Panc1 (cell line): ENCODE data around the gene SSTR5. TPM values are rescaled to one million over a fixed set of nuclear protein-coding genes. Genes with fewer than 3 reads are reported as not detected.

Experiments used
- ATAC-seq: fragments of 200-7000 bp; cut with Tn5 transposase; 2 replicates; pipeline ENCODE4 v1.9.1; 2020; ENCODE audit warnings: mild to moderate bottlenecking, moderate library complexity
- BruUV-seq: library from RNA; stranded (reverse); fragments of 400-500 nt; replicated peaks from 2 replicates; lab custom pipeline; 2021; lab: Mats Ljungman, UMichigan
- CTCF ChIA-PET: fragments of 300-600 bp; sonication (Branson Sonifier 250); formaldehyde crosslinking; loops from one replicate; lab custom pipeline; 2022; ENCODE audit warnings: antibody characterized with exemption; lab: Charles Lee
- POLR2A ChIA-PET: fragments of 300-600 bp; sonication (Branson Sonifier 250); formaldehyde crosslinking; loops from one replicate; lab custom pipeline; 2022; ENCODE audit warnings: antibody characterized with exemption; lab: Charles Lee
- DNase-seq: peaks from one replicate; pipeline ENCODE4 v3.0.0-alpha.2; 2010; ENCODE audit warnings: low read depth, low spot score
- H3K27ac ChIP-seq: 2 replicates; pipeline ENCODE4 v1.5.1; 2011; ENCODE audit warnings: mild to moderate bottlenecking, low read length, inconsistent platforms
- H3K27me3 ChIP-seq: fragments of 200-500 bp; sonication (Bioruptor generic); 2 replicates; pipeline ENCODE4 v1.6.0; 2014; ENCODE audit warnings: low read length, inconsistent platforms; ENCODE audit not compliant: control insufficient read depth, insufficient read depth
- H3K36me3 ChIP-seq: fragments of 200-500 bp; sonication (Bioruptor generic); 2 replicates; pipeline ENCODE4 v1.5.1; 2014; ENCODE audit warnings: inconsistent platforms, mild to moderate bottlenecking, low read length, moderate library complexity; ENCODE audit not compliant: control insufficient read depth, insufficient read depth
- H3K4me1 ChIP-seq: 2 replicates; pipeline ENCODE4 v1.5.1; 2011; ENCODE audit warnings: inconsistent platforms, mild to moderate bottlenecking, low read length, moderate library complexity; ENCODE audit not compliant: control insufficient read depth, insufficient read depth
- H3K4me3 ChIP-seq, 2 experiments: 2 replicates each; pipeline ENCODE4 v1.5.1; 2011 to 2012; ENCODE audit warnings: low read depth in 2 of 2, low read length in 2 of 2, mild to moderate bottlenecking in 2 of 2, inconsistent platforms in 1 of 2, moderate library complexity in 1 of 2
- H3K9me3 ChIP-seq: fragments of 200-500 bp; sonication (Bioruptor generic); 2 replicates; pipeline ENCODE4 v1.5.1; 2014; ENCODE audit warnings: low read depth, mild to moderate bottlenecking, inconsistent platforms, low read length, moderate library complexity; ENCODE audit not compliant: control insufficient read depth, insufficient read depth
- CTCF ChIP-seq: fragments of 450-650 bp; IDR thresholded peaks from 2 replicates; pipeline ENCODE4 v1.5.1; 2017; ENCODE audit warnings: mild to moderate bottlenecking
- POLR2AphosphoS5 ChIP-seq: IDR thresholded peaks from 2 replicates; pipeline ENCODE4 v1.6.1; 2012; ENCODE audit warnings: mild to moderate bottlenecking, low read depth, low read length, moderate library complexity
- REST ChIP-seq, 2 experiments: IDR thresholded peaks; 2 replicates each; pipeline ENCODE4 v1.6.1; 2011 to 2012; ENCODE audit warnings: low read depth in 2 of 2, control low read depth in 1 of 2, low read length in 1 of 2, mild to moderate bottlenecking in 1 of 2, moderate library complexity in 1 of 2; ENCODE audit not compliant: insufficient read depth in 1 of 2
- SIN3A ChIP-seq: IDR thresholded peaks from 2 replicates; pipeline ENCODE4 v1.6.1; 2012; ENCODE audit warnings: low read depth, mild to moderate bottlenecking, low read length, moderate library complexity, borderline replicate concordance; ENCODE audit not compliant: insufficient read depth
- TCF7L2 ChIP-seq: IDR thresholded peaks from 2 replicates; pipeline ENCODE4 v1.6.1; 2011; ENCODE audit warnings: mild to moderate bottlenecking, low read depth, low read length, inconsistent platforms
- in situ Hi-C: cut with HindIII; loops from 2 replicates; pipeline ENCODE4 v1.10.0; 2016; ENCODE audit warnings: low sequenced_read_pairs, low pct_unique_long_range_greater_than_20kb
- intact Hi-C: fragments of 100-400 bp; cut with micrococcal nuclease; formaldehyde crosslinking; loops from one replicate; pipeline ENCODE4 v1.10.0; 2022; ENCODE audit not compliant: unreplicated experiment
- total RNA-seq: library from RNA; stranded (reverse); gene quantifications from one replicate; pipeline ENCODE4 v1.2.1, GENCODE V29; 2021; ENCODE audit not compliant: unreplicated experiment

The SSTR5 gene
- total RNA-seq, 1 experiment from 2014 or later, result 2.8 TPM

DNA sequence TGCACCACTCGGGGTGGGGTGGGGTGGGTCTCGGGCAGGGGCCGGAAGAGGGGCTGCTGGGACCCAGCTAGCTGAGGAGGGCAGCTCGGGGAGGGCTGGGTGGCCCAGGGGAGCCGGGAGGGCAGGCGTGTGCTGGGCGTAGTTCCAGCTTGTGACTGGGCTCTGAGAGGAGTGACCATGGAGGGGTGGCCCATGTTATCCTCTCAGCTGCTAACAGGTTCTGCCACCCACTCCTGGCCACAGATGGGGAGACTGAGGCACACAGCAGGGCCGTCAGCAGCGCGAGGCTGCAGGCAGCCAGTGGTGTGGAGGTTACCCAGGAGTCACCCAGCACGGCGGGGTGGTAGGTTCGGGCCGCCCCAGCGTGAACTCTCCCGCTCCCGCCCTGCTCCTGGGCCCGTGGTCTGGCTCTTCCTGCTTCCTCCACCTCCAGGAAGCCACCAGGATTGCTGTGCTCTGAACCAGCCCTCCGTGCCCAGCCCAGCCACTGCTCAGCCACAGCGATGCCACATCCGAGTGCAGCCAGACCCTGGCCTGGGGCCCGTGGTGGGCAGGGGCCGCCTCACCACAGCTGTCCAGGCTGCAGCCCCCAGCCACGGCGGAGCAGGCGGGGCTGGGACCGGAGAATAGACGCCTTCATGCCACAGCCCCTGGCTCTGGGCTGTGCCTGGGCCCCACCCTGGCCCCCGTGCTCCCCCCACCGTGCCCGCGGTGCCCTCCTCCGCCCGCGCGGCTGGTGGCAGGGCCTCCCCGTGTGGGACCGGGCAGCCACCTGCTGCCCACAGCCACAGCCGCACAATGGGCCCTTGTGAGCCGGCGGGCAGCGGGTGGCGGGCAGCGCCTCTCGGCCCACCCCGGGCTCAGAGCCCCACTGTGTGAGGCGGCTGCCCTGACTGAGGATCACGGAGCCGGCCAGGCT, 26.3 kb upstream of the SSTR5 start:
- H3K27me3 ChIP-seq, result no peaks in the 10 kb centered on the region
- intact Hi-C loops (no loop called here), in situ Hi-C loops (no loop called here)
- no TSS peak for BruUV-seq
- H3K27ac ChIP-seq, result no peak overlapping the region
- H3K36me3 ChIP-seq, result no peaks in the 10 kb centered on the region
- H3K4me1 ChIP-seq, result peaks cover 15% of the 10 kb centered on the region; the same call in 1 of the 2 replicates
- TF ChIP-seq SIN3A (no peak), POLR2AphosphoS5 (no peak), REST (IDR thresholded peaks at IDR 0.05; ENCODE audit: insufficient read depth in 1 of 2, low read depth in 2 of 2, low read length in 1 of 2) (no peak), TCF7L2 (no peak), CTCF (no peak)
- ATAC-seq, result no peak
- ChIA-PET POLR2A (no interaction called here), CTCF (interaction anchor here (0.6 kb wide), 1 partner anchor 44 kb away, joined by 6 read pairs; no protein-coding TSS in a partner anchor)
- H3K9me3 ChIP-seq, result no peaks in the 10 kb centered on the region
- DNase-seq, result no peak
- H3K4me3 ChIP-seq, result no peak overlapping the region

GRCh38 chr16:1047123-1047522, 25.4 kb upstream of the SSTR5 start:
- ChIA-PET POLR2A (interaction anchor here (0.6 to 0.7 kb wide), 2 partner anchors 13 to 240 kb away, joined by 3 read pairs; no protein-coding TSS in a partner anchor), CTCF (no interaction called here)
- no peak overlapping the region for H3K4me3 ChIP-seq
- no peaks in the 10 kb centered on the region for H3K27me3 ChIP-seq
- H3K9me3 ChIP-seq, result no peaks in the 10 kb centered on the region
- no TSS peak for BruUV-seq
- peaks cover 15% of the 10 kb centered on the region; the same call in 1 of the 2 replicates for H3K4me1 ChIP-seq
- no peak for TF ChIP-seq TCF7L2
- no peak for TF ChIP-seq SIN3A
- TF ChIP-seq CTCF, result no peak
- no peak for TF ChIP-seq POLR2AphosphoS5
- no peak for TF ChIP-seq REST (IDR thresholded peaks at IDR 0.05; ENCODE audit: insufficient read depth in 1 of 2, low read depth in 2 of 2, low read length in 1 of 2)
- H3K36me3 ChIP-seq, result no peaks in the 10 kb centered on the region
- ATAC-seq, result no peak
- DNase-seq, result no peak
- in situ Hi-C loops (no loop called here), intact Hi-C loops (no loop called here)
- H3K27ac ChIP-seq, result no peak overlapping the region
